ENCODE measurements around the gene LSM2.
"Not testable (repeated sequence)": the region's sequence is repeated elsewhere in the genome, so short reads cannot be mapped to it uniquely, and the experiment has no call there.

The LSM2 gene

DNA sequence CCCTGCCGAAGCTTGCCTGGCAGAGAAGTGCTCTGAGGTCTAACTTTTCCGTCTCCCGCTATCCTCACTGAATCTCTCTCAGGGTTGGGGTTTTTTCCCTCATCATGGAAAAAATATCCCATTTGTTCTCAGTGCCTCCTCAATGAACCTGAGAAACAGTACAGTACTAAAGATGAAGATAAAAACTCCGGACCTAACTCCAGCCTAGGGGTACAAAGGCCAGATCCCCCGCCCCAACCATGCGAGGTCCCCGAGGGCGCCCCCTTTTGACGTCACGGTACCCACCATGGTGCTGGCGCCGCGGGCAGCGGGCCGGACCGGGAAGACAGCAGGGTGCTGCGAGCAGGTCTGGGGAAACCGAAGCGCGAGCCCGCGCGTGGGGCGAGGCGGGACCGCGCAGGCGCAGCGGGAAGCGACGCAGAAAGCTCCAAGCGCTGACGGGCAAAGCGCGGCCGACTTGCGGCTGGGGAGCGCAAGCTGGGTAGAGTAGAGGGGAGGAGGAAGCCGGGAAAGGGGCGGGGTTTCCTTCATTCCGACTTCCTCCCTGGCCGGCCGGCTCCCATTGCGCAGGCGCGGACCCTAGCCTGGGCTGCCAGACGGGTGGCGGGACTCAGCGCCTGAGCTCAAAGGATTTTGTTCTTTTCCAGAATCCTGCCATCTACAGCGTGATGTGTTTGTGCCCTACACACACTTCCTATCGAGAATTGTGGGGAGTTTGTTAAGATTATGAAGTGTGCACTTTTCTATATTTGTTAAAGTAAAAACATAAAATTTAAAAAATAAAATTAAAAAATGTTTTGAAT is at the start of gene LSM2:
Gene LSM2 (minus strand): TSS at position 497 of the 803 bp plus-strand sequence. CDS start 209 bp downstream, at position 288.
- TF ChIP-seq, protein P1, sequence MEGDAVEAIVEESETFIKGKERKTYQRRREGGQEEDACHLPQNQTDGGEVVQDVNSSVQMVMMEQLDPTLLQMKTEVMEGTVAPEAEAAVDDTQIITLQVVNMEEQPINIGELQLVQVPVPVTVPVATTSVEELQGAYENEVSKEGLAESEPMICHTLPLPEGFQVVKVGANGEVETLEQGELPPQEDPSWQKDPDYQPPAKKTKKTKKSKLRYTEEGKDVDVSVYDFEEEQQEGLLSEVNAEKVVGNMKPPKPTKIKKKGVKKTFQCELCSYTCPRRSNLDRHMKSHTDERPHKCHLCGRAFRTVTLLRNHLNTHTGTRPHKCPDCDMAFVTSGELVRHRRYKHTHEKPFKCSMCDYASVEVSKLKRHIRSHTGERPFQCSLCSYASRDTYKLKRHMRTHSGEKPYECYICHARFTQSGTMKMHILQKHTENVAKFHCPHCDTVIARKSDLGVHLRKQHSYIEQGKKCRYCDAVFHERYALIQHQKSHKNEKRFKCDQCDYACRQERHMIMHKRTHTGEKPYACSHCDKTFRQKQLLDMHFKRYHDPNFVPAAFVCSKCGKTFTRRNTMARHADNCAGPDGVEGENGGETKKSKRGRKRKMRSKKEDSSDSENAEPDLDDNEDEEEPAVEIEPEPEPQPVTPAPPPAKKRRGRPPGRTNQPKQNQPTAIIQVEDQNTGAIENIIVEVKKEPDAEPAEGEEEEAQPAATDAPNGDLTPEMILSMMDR (IDR thresholded peaks at IDR 0.05), result peak; percentile 78
- Histone ChIP-seq H3K4me1 (ENCODE audit: control insufficient read depth in 1 of 2, insufficient read depth in 1 of 2, low read depth in 1 of 2, low read length in 1 of 2) (peaks cover 17 to 19% of the 10 kb centered on the region in 2 experiments), H3K36me3 (peaks cover 27% of the 10 kb centered on the region), H3K4me3 (ENCODE audit: low read depth in 1 of 2, low read length in 1 of 2) (peak within 1 kb of the TSS; percentile 70 to 75), H3K27me3 (no peaks in the 10 kb centered on the region), H3K27ac (peak within 1 kb of the TSS; percentile 87), H3K9me3 (no peaks in the 10 kb centered on the region)

DNA sequence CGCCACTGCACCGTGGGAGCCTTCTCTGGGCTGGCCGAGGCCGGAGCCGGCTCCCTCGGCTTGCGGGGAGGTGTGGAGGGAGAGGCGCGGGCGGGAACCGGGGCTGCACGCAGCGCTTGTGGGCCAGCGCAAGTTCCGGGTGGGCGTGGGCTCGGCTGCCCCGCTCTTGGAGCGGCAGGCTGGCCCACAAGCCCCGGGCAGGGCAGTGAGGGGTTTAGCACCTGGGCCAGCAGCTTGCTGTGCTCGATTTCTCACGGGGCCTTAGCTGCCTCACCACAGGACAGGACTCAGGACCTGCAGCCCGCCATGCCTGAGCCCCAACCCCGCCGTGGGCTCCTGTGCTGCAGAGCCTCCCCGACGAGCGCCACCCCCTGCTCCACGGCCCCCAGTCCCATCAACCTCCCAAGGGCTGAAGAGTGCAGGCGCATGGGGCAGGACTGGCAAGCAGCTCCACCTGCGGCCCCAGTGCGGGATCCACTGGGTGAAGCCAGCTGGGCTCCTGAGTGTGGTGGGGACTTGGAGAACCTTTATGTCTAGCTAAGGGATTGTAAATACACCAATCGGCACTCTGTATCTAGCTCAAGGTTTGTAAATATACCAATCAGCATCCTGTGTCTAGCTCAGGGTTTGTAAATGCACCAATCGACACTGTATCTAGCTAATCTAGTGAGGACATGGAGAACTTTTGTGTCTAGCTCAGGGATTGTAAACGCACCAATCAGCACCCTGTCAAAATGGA is 45.4 kb upstream of the LSM2 start:
- not testable (repeated sequence) for H3K4me1 ChIP-seq (ENCODE audit: control insufficient read depth in 1 of 2, insufficient read depth in 1 of 2, low read depth in 1 of 2, low read length in 1 of 2); H3K4me3 ChIP-seq (ENCODE audit: low read depth in 1 of 2, low read length in 1 of 2); H3K27ac ChIP-seq; H3K9me3 ChIP-seq; H3K36me3 ChIP-seq; H3K27me3 ChIP-seq

GRCh38 chr6:31851485-31851832 is 44.7 kb upstream of the LSM2 start:
- Histone ChIP-seq H3K4me1 (ENCODE audit: control insufficient read depth in 1 of 2, insufficient read depth in 1 of 2, low read depth in 1 of 2, low read length in 1 of 2) (no peaks in the 10 kb centered on the region), H3K27me3 (no peaks in the 10 kb centered on the region), H3K9me3 (no peaks in the 10 kb centered on the region), H3K4me3 (ENCODE audit: low read depth in 1 of 2, low read length in 1 of 2) (no peak overlapping the region), H3K36me3 (no peaks in the 10 kb centered on the region), H3K27ac (no peak overlapping the region)
- TF ChIP-seq, protein P1 (IDR thresholded peaks at IDR 0.05), result no peak

DNA sequence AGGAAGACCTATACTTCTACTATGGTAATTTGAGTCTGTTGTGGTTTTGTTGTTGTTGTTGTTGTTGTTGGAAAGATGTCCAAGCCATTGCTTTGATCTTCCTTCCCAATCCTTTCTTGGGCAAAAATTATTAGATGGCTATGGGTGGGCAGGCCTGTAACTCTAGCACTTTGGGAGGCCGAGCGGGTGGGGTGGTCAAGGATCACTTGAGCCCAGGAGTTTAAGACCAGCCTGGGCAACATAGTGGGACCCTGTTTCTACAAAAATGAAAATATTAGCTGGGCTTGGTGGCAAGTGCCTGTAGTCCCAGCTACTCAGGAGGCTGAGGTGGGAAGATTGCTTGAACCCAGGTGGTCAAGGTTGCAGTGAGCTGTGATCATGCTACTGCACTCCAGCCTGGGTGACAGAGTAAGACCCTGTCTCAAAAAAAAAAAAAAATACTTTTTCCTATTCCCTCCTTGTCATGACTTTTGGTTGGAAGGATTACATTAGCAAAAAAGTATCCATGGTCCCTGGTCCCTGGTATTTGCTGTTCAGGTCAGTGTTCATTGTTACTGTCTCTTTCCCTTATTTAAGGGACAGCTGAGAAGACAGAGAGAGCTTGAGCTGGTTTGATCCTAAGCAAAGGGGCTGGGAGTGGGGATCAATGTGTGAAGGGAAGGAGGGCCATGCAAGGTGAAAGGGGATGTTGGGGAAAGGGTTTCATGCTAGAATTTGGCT is 44.2 kb upstream of the LSM2 start:
- Histone ChIP-seq H3K36me3 (no peaks in the 10 kb centered on the region), H3K4me3 (ENCODE audit: low read depth in 1 of 2, low read length in 1 of 2) (no peak overlapping the region), H3K27me3 (no peaks in the 10 kb centered on the region), H3K27ac (no peak overlapping the region), H3K9me3 (no peaks in the 10 kb centered on the region), H3K4me1 (ENCODE audit: control insufficient read depth in 1 of 2, insufficient read depth in 1 of 2, low read depth in 1 of 2, low read length in 1 of 2) (no peaks in the 10 kb centered on the region)
- TF ChIP-seq, protein P1 (IDR thresholded peaks at IDR 0.05), result no peak

DNA sequence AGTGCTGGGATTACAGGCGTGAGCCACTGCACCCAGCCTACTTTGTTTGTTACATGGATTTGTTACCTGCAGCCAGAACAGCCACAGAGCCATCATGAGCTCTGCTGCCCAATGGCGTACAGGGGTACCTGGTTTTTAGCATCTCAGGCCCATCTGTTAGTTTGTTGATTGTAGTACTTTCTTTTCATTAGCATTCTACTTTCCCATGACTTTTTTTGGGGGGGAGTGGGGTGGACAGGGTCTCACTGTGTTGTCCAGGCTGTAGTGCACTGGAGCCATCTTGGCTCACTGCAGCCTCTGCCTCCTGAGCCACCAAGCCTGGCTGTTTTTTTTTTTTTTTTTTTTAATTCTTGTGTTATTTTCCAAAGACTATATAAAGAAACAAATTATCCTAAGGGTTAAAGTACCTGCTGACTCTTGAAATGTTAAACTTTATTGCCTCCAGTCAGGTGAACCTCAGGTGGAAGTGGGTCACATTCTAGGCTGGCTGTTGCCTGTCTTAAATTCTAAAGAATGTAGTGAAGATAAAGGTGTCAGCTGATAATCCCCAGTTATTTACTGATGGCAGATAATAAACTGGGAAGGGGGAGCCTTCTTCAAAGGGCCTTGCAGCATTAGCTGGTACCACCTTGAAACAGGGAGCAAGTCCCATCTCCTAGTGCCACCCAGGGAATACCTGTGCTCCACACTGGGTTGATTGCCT is 40.7 kb upstream of the LSM2 start:
- H3K27me3 ChIP-seq, result no peaks in the 10 kb centered on the region
- H3K36me3 ChIP-seq, result no peaks in the 10 kb centered on the region
- no peaks in the 10 kb centered on the region for H3K4me1 ChIP-seq (ENCODE audit: control insufficient read depth in 1 of 2, insufficient read depth in 1 of 2, low read depth in 1 of 2, low read length in 1 of 2)
- no peak overlapping the region for H3K4me3 ChIP-seq (ENCODE audit: low read depth in 1 of 2, low read length in 1 of 2)
- H3K9me3 ChIP-seq, result no peaks in the 10 kb centered on the region
- no peak overlapping the region for H3K27ac ChIP-seq
- TF ChIP-seq, protein P1 (IDR thresholded peaks at IDR 0.05), result no peak

Data from neutrophil (primary cell).